22Rv1 (cell line): ENCODE results near the gene CLTA.

Experiments
- CTCF ChIP-seq: fragments of 450-650 bp; IDR thresholded peaks from 2 replicates; pipeline ENCODE4 v1.5.1; 2017; ENCODE audit warnings: mild to moderate bottlenecking
- ZFX ChIP-seq: fragments of 450-650 bp; IDR thresholded peaks from 2 replicates; pipeline ENCODE4 v1.6.1; 2017; ENCODE audit warnings: antibody characterized with exemption, borderline replicate concordance

DNA sequence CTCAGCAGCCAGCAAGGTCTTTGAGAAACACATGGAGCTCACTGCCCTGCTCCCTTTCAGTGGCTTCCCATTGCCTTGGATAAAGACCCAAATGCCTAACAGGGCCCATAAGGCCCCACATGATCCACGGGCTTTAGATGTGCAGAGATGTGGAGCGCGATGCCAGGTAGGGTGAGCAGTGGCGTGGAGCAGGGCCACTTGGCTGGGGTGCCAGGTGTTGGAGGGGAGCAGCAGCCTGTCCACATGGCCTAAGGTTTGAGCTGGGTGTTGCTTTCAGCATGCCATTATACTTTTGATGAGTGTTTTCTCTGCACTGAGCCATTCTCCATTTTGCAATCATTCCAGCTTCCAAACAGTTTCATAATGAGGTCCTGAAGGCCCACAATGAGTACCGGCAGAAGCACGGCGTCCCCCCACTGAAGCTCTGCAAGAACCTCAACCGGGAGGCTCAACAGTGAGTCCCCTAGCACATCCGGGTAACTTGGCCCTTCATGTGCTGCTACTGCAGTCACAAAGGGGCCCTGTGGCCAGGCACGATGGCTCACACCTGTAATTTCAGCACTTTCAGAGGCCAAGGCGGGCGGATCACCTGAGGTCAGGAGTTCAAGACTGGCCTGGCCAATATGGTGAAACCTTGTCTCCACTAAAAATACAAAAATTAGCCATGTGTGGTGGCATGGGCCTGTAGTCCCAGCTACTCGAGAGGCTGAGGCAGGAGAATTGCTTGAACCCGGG, 43.1 kb upstream of the CLTA start:
- TF ChIP-seq CTCF, result no peak
- no peak for TF ChIP-seq ZFX
